Measurements from ENCODE around the gene HSPBP1.

The HSPBP1 gene

DNA sequence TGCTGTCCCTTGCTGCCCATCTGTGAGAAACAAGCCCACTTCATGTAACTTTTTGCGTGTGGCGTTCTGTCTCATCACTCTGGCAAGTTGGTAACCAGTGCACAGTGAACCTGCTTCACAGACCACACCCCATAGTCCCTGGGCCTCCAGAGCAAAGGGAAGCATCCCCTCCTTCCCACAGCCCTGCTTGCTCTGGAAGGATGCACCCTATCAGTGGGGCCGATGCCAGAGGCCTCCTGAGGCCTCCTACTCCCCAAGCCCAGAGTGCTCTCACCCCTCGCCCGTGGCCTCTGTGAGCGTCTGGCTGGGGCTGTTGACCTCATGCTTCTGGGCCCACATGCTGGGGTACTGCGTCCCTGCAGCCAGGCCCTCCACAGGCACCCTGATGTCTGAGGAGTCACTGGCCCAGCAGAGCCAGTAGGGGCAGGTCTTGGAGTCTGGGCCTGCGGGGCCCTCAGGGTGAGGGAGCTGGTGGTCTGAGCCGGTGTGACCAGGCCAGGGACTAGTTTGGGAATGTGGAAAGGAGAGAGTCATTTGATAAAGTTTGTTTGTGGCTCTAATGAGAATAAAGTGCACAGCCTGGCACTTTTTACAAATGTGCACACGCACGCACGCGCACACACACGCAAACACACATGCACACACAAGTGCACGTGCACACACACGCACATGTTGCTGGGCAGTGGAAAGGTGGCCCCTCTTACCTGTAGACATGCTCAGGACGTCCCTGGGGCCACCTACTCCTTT lies 56.4 kb downstream of the HSPBP1 start:
- H2AFZ ChIP-seq (ENCODE audit: low read depth): no peak overlapping the region
- no peaks in the 10 kb centered on the region for H4K20me1 ChIP-seq (ENCODE audit: insufficient read depth)
- H3K27me3 ChIP-seq (ENCODE audit: insufficient read depth, low read depth): no peaks in the 10 kb centered on the region
- H3K4me2 ChIP-seq: no peak overlapping the region
- no peak for TF ChIP-seq CTCF (conservative IDR thresholded peaks at IDR 0.05; ENCODE audit: low read depth, low read length)
- H3K27ac ChIP-seq: no peak overlapping the region
- H3K36me3 ChIP-seq (ENCODE audit: insufficient read depth): no peaks in the 10 kb centered on the region
- H3K4me1 ChIP-seq (ENCODE audit: low read depth, poor library complexity, severe bottlenecking): no peaks in the 10 kb centered on the region
- no peak overlapping the region for H3K4me3 ChIP-seq (IDR thresholded peaks at IDR 0.05; ENCODE audit: insufficient read depth, low read depth, low read length)
- H3K9ac ChIP-seq: no peak overlapping the region
- no peaks in the 10 kb centered on the region for H3K79me2 ChIP-seq (ENCODE audit: insufficient read depth, low read depth)

DNA sequence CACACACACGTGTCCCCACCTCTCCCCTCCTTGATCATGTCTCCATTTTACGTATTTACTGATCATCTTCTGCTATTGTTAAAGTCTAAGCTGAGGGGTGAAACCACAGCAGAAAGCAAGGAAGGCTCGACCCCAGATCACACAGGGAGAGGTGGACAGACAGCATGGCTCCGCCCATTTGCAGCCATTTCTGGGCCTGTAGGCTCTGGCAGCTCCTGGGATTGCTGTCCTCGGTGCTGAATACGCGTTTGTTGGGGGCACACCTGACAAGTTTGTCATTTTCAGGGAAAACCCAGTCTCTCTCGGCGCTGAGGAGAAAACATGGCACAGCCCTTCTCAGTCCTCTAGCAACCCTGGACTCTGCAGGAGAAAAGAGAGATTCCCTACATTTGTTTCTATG lies 59.4 kb downstream of the HSPBP1 start:
- Histone ChIP-seq H4K20me1 (ENCODE audit: insufficient read depth) (no peaks in the 10 kb centered on the region), H2AFZ (ENCODE audit: low read depth) (no peak overlapping the region), H3K27me3 (ENCODE audit: insufficient read depth, low read depth) (peaks cover 11% of the 10 kb centered on the region), H3K36me3 (ENCODE audit: insufficient read depth) (no peaks in the 10 kb centered on the region), H3K4me2 (no peak overlapping the region), H3K27ac (no peak overlapping the region), H3K79me2 (ENCODE audit: insufficient read depth, low read depth) (no peaks in the 10 kb centered on the region), H3K4me1 (ENCODE audit: low read depth, poor library complexity, severe bottlenecking) (no peaks in the 10 kb centered on the region), H3K9ac (no peak overlapping the region), H3K4me3 (IDR thresholded peaks at IDR 0.05; ENCODE audit: insufficient read depth, low read depth, low read length) (no peak overlapping the region)
- TF ChIP-seq CTCF (conservative IDR thresholded peaks at IDR 0.05; ENCODE audit: low read depth, low read length): no peak

GRCh38 chr19:55216461-55217198 lies 63.3 kb downstream of the HSPBP1 start:
- H3K27ac ChIP-seq: no peak overlapping the region
- no peak overlapping the region for H3K4me3 ChIP-seq (IDR thresholded peaks at IDR 0.05; ENCODE audit: insufficient read depth, low read depth, low read length)
- no peaks in the 10 kb centered on the region for H3K36me3 ChIP-seq (ENCODE audit: insufficient read depth)
- no peak overlapping the region for H3K4me2 ChIP-seq
- H3K79me2 ChIP-seq (ENCODE audit: insufficient read depth, low read depth): no peaks in the 10 kb centered on the region
- no peak overlapping the region for H3K9ac ChIP-seq
- no peaks in the 10 kb centered on the region for H4K20me1 ChIP-seq (ENCODE audit: insufficient read depth)
- TF ChIP-seq CTCF (conservative IDR thresholded peaks at IDR 0.05; ENCODE audit: low read depth, low read length): no peak
- H2AFZ ChIP-seq (ENCODE audit: low read depth): no peak overlapping the region
- no peaks in the 10 kb centered on the region for H3K4me1 ChIP-seq (ENCODE audit: low read depth, poor library complexity, severe bottlenecking)
- peaks cover 36% of the 10 kb centered on the region for H3K27me3 ChIP-seq (ENCODE audit: insufficient read depth, low read depth)

DNA sequence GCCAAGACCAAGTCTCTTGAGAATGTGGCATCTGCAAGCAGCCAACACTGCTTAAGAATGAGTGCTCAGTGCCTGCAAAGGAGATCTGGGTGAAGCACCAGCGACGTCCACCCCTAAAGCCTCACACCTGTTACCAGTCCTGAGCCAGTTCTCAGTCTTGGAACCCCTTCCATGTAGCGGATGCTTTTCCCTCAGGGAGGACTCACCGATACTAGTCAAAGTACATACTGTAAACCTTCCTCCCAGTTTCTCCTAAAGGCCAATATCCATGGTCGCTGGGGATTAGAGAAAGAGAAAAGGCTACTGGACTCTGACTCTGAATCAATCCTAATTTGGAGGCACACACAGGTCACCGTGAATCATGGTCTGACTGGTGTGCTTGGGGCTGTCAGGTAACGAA lies 66.4 kb downstream of the HSPBP1 start:
- no peak for TF ChIP-seq CTCF (conservative IDR thresholded peaks at IDR 0.05; ENCODE audit: low read depth, low read length)
- Histone ChIP-seq H2AFZ (ENCODE audit: low read depth) (no peak overlapping the region), H3K27ac (no peak overlapping the region), H3K36me3 (ENCODE audit: insufficient read depth) (no peaks in the 10 kb centered on the region), H3K4me1 (ENCODE audit: low read depth, poor library complexity, severe bottlenecking) (no peaks in the 10 kb centered on the region), H3K79me2 (ENCODE audit: insufficient read depth, low read depth) (no peaks in the 10 kb centered on the region), H3K4me2 (no peak overlapping the region), H4K20me1 (ENCODE audit: insufficient read depth) (no peaks in the 10 kb centered on the region), H3K9ac (no peak overlapping the region), H3K27me3 (ENCODE audit: insufficient read depth, low read depth) (peaks cover 58% of the 10 kb centered on the region), H3K4me3 (IDR thresholded peaks at IDR 0.05; ENCODE audit: insufficient read depth, low read depth, low read length) (no peak overlapping the region)

All from KMS-11 (cell line).